ENCODE results near the gene DDX6. TPM values are rescaled to one million over a fixed set of nuclear protein-coding genes. Genes with fewer than 3 reads are reported as not detected.
"Not testable (repeated sequence)": the region's sequence is repeated elsewhere in the genome, so short reads cannot be mapped to it uniquely, and the experiment has no call there.

Gene DDX6
- total and polyA plus RNA-seq, 4 donors: 11.3 to 98.4 (median 43.8) TPM

DNA sequence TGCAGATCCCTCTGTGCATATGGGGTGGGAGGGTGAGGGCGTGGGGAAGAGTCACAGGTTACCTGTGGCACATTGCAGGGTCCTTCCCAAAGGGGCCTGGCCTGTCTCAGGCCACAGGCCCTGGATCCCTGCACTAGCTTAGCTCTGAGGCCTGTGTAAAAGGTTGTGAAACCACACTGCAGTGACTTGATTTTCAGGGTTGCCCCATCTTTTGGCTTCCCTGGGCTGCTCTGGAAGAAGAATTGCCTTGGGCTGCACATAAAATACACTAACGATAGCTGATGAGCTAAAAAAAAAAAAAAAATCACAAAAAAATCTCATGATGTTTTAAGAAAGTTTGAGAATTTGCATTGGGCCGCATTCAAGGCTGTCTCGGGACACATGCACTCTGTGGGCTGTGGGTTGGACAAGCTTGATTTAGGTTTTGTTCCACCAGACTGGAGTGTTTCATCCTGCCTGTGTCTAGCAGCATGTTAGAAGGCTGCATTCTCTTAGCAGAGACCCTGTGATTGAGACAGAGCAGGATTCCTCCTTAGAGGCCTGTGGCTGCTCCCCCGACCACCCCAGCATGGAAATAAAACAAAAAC lies 75.6 kb downstream of the DDX6 start:
- TF ChIP-seq NR2F2 (IDR thresholded peaks at IDR 0.05) (no peak), RAD21 (IDR thresholded peaks at IDR 0.05) (no peak), GABPA (IDR thresholded peaks at IDR 0.05 in 1 of 2, conservative IDR thresholded peaks at IDR 0.05 in 1 of 2) (no peak), FOXA1 (IDR thresholded peaks at IDR 0.05) (no peak), SP1 (IDR thresholded peaks at IDR 0.05) (no peak), FOXA2 (IDR thresholded peaks at IDR 0.05) (no peak), HNF4A (conservative IDR thresholded peaks at IDR 0.05) (no peak), EGR1 (IDR thresholded peaks at IDR 0.05; ENCODE audit: low read depth in 2 of 2) (no peak)
- peaks cover 0 to 1% (median 0%) of the 10 kb centered on the region in 4 donors for H3K4me1 ChIP-seq (ENCODE audit: control insufficient read depth in 4 of 4, insufficient read depth in 4 of 4, low read length in 3 of 4)
- no peak for DNase-seq (ENCODE audit: low spot score)
- no peak overlapping the region for H3K27ac ChIP-seq (ENCODE audit: low read depth in 1 of 2, low read length in 2 of 2)
- H3K36me3 ChIP-seq (ENCODE audit: control insufficient read depth in 4 of 4, insufficient read depth in 3 of 4, low read depth in 1 of 4, low read length in 3 of 4): no peaks in the 10 kb centered on the region
- H3K9ac ChIP-seq (ENCODE audit: low read depth in 1 of 2, low read length in 2 of 2): no peak overlapping the region
- H3K27me3 ChIP-seq (ENCODE audit: control insufficient read depth in 4 of 4, insufficient read depth in 4 of 4, low read length in 3 of 4): no peaks in the 10 kb centered on the region
- H3K4me3 ChIP-seq (ENCODE audit: low read depth in 1 of 3, low read length in 3 of 3): no peak overlapping the region
- 93% methylated on average over 5 of the region's 5 CpGs for WGBS
- no peaks in the 10 kb centered on the region for H3K9me3 ChIP-seq (ENCODE audit: control insufficient read depth in 4 of 4, low read length in 3 of 4)

GRCh38 chr11:118714816-118715215 lies 76.1 kb downstream of the DDX6 start:
- Histone ChIP-seq H3K4me3 (ENCODE audit: low read depth in 1 of 3, low read length in 3 of 3) (no peak overlapping the region), H3K9ac (ENCODE audit: low read depth in 1 of 2, low read length in 2 of 2) (no peak overlapping the region), H3K36me3 (ENCODE audit: control insufficient read depth in 4 of 4, insufficient read depth in 3 of 4, low read depth in 1 of 4, low read length in 3 of 4) (no peaks in the 10 kb centered on the region), H3K27ac (ENCODE audit: low read depth in 1 of 2, low read length in 2 of 2) (no peak overlapping the region), H3K4me1 (ENCODE audit: control insufficient read depth in 4 of 4, insufficient read depth in 4 of 4, low read length in 3 of 4) (peaks cover 0 to 1% (median 0%) of the 10 kb centered on the region in 4 donors), H3K9me3 (ENCODE audit: control insufficient read depth in 4 of 4, low read length in 3 of 4) (no peaks in the 10 kb centered on the region), H3K27me3 (ENCODE audit: control insufficient read depth in 4 of 4, insufficient read depth in 4 of 4, low read length in 3 of 4) (no peaks in the 10 kb centered on the region)
- DNase-seq (ENCODE audit: low spot score): no peak
- TF ChIP-seq ATF3 (IDR thresholded peaks at IDR 0.05) (no peak), SP1 (IDR thresholded peaks at IDR 0.05) (no peak), YY1 (IDR thresholded peaks at IDR 0.05) (no peak), HNF4A (conservative IDR thresholded peaks at IDR 0.05) (no peak), RAD21 (IDR thresholded peaks at IDR 0.05) (no peak), MAX (IDR thresholded peaks at IDR 0.05) (no peak), NR2F2 (IDR thresholded peaks at IDR 0.05) (no peak), JUND (IDR thresholded peaks at IDR 0.05) (no peak), TAF1 (conservative IDR thresholded peaks at IDR 0.05) (no peak), CTCF (IDR thresholded peaks at IDR 0.05; ENCODE audit: low read depth, low read length, missing input control) (no peak), FOXA1 (IDR thresholded peaks at IDR 0.05) (no peak), EGR1 (IDR thresholded peaks at IDR 0.05; ENCODE audit: low read depth in 2 of 2) (no peak), FOXA2 (IDR thresholded peaks at IDR 0.05) (no peak), RXRA (IDR thresholded peaks at IDR 0.05) (no peak), HNF4G (IDR thresholded peaks at IDR 0.05) (no peak), GABPA (IDR thresholded peaks at IDR 0.05 in 1 of 2, conservative IDR thresholded peaks at IDR 0.05 in 1 of 2) (no peak)
- TF ChIP-seq, protein P1, sequence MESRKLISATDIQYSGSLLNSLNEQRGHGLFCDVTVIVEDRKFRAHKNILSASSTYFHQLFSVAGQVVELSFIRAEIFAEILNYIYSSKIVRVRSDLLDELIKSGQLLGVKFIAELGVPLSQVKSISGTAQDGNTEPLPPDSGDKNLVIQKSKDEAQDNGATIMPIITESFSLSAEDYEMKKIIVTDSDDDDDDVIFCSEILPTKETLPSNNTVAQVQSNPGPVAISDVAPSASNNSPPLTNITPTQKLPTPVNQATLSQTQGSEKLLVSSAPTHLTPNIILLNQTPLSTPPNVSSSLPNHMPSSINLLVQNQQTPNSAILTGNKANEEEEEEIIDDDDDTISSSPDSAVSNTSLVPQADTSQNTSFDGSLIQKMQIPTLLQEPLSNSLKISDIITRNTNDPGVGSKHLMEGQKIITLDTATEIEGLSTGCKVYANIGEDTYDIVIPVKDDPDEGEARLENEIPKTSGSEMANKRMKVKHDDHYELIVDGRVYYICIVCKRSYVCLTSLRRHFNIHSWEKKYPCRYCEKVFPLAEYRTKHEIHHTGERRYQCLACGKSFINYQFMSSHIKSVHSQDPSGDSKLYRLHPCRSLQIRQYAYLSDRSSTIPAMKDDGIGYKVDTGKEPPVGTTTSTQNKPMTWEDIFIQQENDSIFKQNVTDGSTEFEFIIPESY (IDR thresholded peaks at IDR 0.05): no peak
- TF ChIP-seq, protein P2, sequence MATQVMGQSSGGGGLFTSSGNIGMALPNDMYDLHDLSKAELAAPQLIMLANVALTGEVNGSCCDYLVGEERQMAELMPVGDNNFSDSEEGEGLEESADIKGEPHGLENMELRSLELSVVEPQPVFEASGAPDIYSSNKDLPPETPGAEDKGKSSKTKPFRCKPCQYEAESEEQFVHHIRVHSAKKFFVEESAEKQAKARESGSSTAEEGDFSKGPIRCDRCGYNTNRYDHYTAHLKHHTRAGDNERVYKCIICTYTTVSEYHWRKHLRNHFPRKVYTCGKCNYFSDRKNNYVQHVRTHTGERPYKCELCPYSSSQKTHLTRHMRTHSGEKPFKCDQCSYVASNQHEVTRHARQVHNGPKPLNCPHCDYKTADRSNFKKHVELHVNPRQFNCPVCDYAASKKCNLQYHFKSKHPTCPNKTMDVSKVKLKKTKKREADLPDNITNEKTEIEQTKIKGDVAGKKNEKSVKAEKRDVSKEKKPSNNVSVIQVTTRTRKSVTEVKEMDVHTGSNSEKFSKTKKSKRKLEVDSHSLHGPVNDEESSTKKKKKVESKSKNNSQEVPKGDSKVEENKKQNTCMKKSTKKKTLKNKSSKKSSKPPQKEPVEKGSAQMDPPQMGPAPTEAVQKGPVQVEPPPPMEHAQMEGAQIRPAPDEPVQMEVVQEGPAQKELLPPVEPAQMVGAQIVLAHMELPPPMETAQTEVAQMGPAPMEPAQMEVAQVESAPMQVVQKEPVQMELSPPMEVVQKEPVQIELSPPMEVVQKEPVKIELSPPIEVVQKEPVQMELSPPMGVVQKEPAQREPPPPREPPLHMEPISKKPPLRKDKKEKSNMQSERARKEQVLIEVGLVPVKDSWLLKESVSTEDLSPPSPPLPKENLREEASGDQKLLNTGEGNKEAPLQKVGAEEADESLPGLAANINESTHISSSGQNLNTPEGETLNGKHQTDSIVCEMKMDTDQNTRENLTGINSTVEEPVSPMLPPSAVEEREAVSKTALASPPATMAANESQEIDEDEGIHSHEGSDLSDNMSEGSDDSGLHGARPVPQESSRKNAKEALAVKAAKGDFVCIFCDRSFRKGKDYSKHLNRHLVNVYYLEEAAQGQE (IDR thresholded peaks at IDR 0.05): no peak

DNA sequence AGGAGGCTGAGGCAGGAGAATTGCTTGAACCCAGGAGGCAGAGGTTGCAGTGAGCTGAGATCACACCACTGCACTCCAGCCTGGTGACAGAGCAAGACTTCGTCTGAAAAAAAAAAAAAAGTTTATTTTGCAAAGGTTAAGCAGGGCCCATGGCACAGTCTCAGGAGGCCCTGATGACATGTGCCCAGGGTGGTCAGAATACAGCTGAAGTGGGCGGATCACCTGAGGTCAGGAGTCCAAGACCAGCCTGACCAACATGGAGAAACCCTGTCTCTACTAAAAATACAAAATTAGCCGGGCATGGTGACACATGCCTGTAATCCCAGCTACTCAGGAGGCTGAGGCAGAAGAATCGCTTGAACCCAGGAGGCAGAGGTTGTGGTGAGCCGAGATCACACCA lies 76.5 kb downstream of the DDX6 start:
- H3K4me1 ChIP-seq (ENCODE audit: control insufficient read depth in 4 of 4, insufficient read depth in 4 of 4, low read length in 3 of 4); DNase-seq (ENCODE audit: low spot score); H3K4me3 ChIP-seq (ENCODE audit: low read depth in 1 of 3, low read length in 3 of 3); H3K9me3 ChIP-seq (ENCODE audit: control insufficient read depth in 4 of 4, low read length in 3 of 4); H3K27me3 ChIP-seq (ENCODE audit: control insufficient read depth in 4 of 4, insufficient read depth in 4 of 4, low read length in 3 of 4); H3K36me3 ChIP-seq (ENCODE audit: control insufficient read depth in 4 of 4, insufficient read depth in 3 of 4, low read depth in 1 of 4, low read length in 3 of 4); H3K27ac ChIP-seq (ENCODE audit: low read depth in 1 of 2, low read length in 2 of 2); H3K9ac ChIP-seq (ENCODE audit: low read depth in 1 of 2, low read length in 2 of 2): not testable (repeated sequence)
- 76% methylated on average over 5 of the region's 5 CpGs for WGBS

Measured in liver (tissue), 9 donors.